Endothelial cell of umbilical vein (primary cell): ENCODE measurements around the gene LRG1. TPM values are rescaled to one million over a fixed set of nuclear protein-coding genes. Genes with fewer than 3 reads are reported as not detected.

Experiments
- BruUV-seq: library from RNA; stranded (reverse); fragments of 400-500 nt; replicated peaks from 2 replicates; lab custom pipeline; 2021; lab: Mats Ljungman, UMichigan
- CTCF ChIA-PET: fragments of 300-600, 350-600 bp; sonication (Branson Sonifier 250); formaldehyde crosslinking; loops from one replicate; lab custom pipeline; 2021; ENCODE audit warnings: antibody characterized with exemption, inconsistent platforms; lab: Charles Lee
- POLR2A ChIA-PET: fragments of 300-600, 350-600 bp; sonication (Branson Sonifier 250); formaldehyde crosslinking; loops from one replicate; lab custom pipeline; 2021; ENCODE audit warnings: antibody characterized with exemption, inconsistent platforms; lab: Charles Lee
- DNase-seq: peaks from one replicate; pipeline ENCODE4 v3.0.0-alpha.2; 2011; ENCODE audit warnings: low read depth, low spot score
- FAIRE-seq: peaks from 2 replicates; lab custom pipeline; 2011; peaks lifted over from hg19 to GRCh38; lab: Jason Lieb, UNC
- H2AFZ ChIP-seq: 2 replicates; pipeline ENCODE4 v1.6.0; 2012; ENCODE audit warnings: low read depth, low read length, control low read depth, inconsistent platforms
- H3K27ac ChIP-seq: 2 replicates; pipeline ENCODE4 v1.5.1; 2011; ENCODE audit warnings: low read depth, mild to moderate bottlenecking, control low read depth, low read length, moderate library complexity; ENCODE audit not compliant: insufficient read depth
- H3K27me3 ChIP-seq, 2 experiments: 2 replicates each; pipeline versions ENCODE4 v1.6.0 to v1.6.1; 2011; ENCODE audit warnings: low read length in 2 of 2, mixed read lengths in 1 of 2; ENCODE audit not compliant: control insufficient read depth in 2 of 2, insufficient read depth in 2 of 2
- H3K36me3 ChIP-seq, 2 experiments: 2 replicates in 1 of 2; 3 replicates in 1 of 2; pipeline ENCODE4 v1.5.1; 2011; ENCODE audit warnings: low read length in 2 of 2, mild to moderate bottlenecking in 1 of 2, moderate library complexity in 1 of 2; ENCODE audit not compliant: control insufficient read depth in 2 of 2, insufficient read depth in 2 of 2; ENCODE audit errors: extremely low read depth in 1 of 2
- H3K4me1 ChIP-seq: 3 replicates; pipeline ENCODE4 v1.5.1; 2011; ENCODE audit warnings: mild to moderate bottlenecking, low read length; ENCODE audit not compliant: control insufficient read depth, insufficient read depth; ENCODE audit errors: extremely low read depth
- H3K4me2 ChIP-seq: 2 replicates; pipeline ENCODE4 v1.6.1; 2011; ENCODE audit warnings: low read length, control low read depth, mixed read lengths; ENCODE audit not compliant: insufficient read depth
- H3K4me3 ChIP-seq, 3 experiments: fragments of 200-600 bp in 1 of 3; sonication (generic), shearing (Covaris generic) in 1 of 3; replicated peaks in 1 of 3; 2 replicates each; pipeline ENCODE4 v1.5.1; 2011 to 2016; ENCODE audit warnings: control low read depth in 3 of 3, low read length in 3 of 3, mild to moderate bottlenecking in 2 of 3, inconsistent platforms in 1 of 3, low read depth in 1 of 3, moderate library complexity in 1 of 3; ENCODE audit not compliant: insufficient read depth in 1 of 3
- H3K79me2 ChIP-seq: 2 replicates; pipeline ENCODE4 v1.6.0; 2012; ENCODE audit warnings: low read length, inconsistent platforms; ENCODE audit not compliant: control insufficient read depth, insufficient read depth
- H3K9ac ChIP-seq: replicated peaks from 2 replicates; pipeline ENCODE3; 2011; ENCODE audit warnings: low read length, control low read depth; ENCODE audit not compliant: insufficient read depth; ENCODE audit errors: extremely low read depth
- H3K9me1 ChIP-seq: replicated peaks from 3 replicates; pipeline ENCODE4 v1.6.0; 2011; ENCODE audit warnings: mild to moderate bottlenecking, low read length; ENCODE audit not compliant: control insufficient read depth, insufficient read depth; ENCODE audit errors: extremely low read depth
- H3K9me3 ChIP-seq: replicated peaks from 2 replicates; pipeline ENCODE4 v1.5.1; 2012; ENCODE audit warnings: low read length, inconsistent platforms; ENCODE audit not compliant: control insufficient read depth, insufficient read depth
- H4K20me1 ChIP-seq: replicated peaks from 2 replicates; pipeline ENCODE3; 2011; ENCODE audit warnings: mild to moderate bottlenecking, low read length; ENCODE audit not compliant: control insufficient read depth, insufficient read depth; ENCODE audit errors: extremely low read depth
- CTCF ChIP-seq, 2 donors: IDR thresholded peaks; 1 replicate in 1 of 2; 2 replicates in 1 of 2; pipeline ENCODE4 v1.5.1; 2011; ENCODE audit warnings: low read length in 2 of 2, mild to moderate bottlenecking in 2 of 2, moderate library complexity in 2 of 2, control low read depth in 1 of 2, inconsistent platforms in 1 of 2, low read depth in 1 of 2; ENCODE audit not compliant: insufficient read depth in 1 of 2; ENCODE audit errors: extremely low read depth in 1 of 2
- EZH2 ChIP-seq: IDR thresholded peaks from 2 replicates; pipeline ENCODE4 v1.6.1; 2012; ENCODE audit warnings: borderline replicate concordance, low read depth, mild to moderate bottlenecking, moderate library complexity, low read length, inconsistent platforms; ENCODE audit not compliant: severe bottlenecking
- FOS ChIP-seq: IDR thresholded peaks from 2 replicates; pipeline ENCODE4 v1.6.1; 2011; ENCODE audit warnings: mild to moderate bottlenecking, low read length, moderate library complexity, borderline replicate concordance; ENCODE audit not compliant: insufficient read depth
- GATA2 ChIP-seq: IDR thresholded peaks from 2 replicates; pipeline ENCODE4 v1.7.0; 2011; ENCODE audit warnings: low read depth, mild to moderate bottlenecking, moderate library complexity, mixed read lengths, low read length; ENCODE audit not compliant: insufficient read length, insufficient read depth
- JUN ChIP-seq: IDR thresholded peaks from 2 replicates; pipeline ENCODE4 v1.6.1; 2011; ENCODE audit warnings: borderline replicate concordance, low read depth; ENCODE audit not compliant: insufficient read length, insufficient read depth
- MYC ChIP-seq: IDR thresholded peaks from one replicate; pipeline ENCODE4 v1.6.1; 2011; ENCODE audit warnings: mild to moderate bottlenecking, low read depth, low read length
- POLR2A ChIP-seq: IDR thresholded peaks from 2 replicates; pipeline ENCODE4 v1.6.1; 2012; ENCODE audit warnings: low read depth, mild to moderate bottlenecking, control low read depth, low read length
- POLR2AphosphoS5 ChIP-seq: IDR thresholded peaks from 2 replicates; pipeline ENCODE4 v1.6.1; 2012; ENCODE audit warnings: low read depth, mild to moderate bottlenecking, control low read depth, low read length, moderate library complexity; ENCODE audit not compliant: insufficient read depth
- dilution Hi-C: fragments of 300-500 bp; cut with MboI; formaldehyde crosslinking; loops from one replicate; pipeline ENCODE4 v1.15.0; 2019; ENCODE audit warnings: low sequenced_read_pairs; ENCODE audit not compliant: extremely low pct_ligation_motif_present
- intact Hi-C: fragments of 100-400 bp; cut with micrococcal nuclease; formaldehyde crosslinking; loops from one replicate; pipeline ENCODE4 v1.10.0; 2022
- polyA plus RNA-seq, 4 experiments: library from polyadenylated mRNA; depleted of rRNA in 3 of 4; stranded (reverse) in 3 of 4; unstranded in 1 of 4; fragments of >200 nt; gene quantifications; 2 replicates each; pipeline versions ENCODE4 v1.2.1 to v1.2.3, GENCODE V29; 2011 to 2012; ENCODE audit warnings: missing spikeins in 1 of 4
- total RNA-seq: library from RNA; stranded (reverse); gene quantifications from 2 replicates; pipeline ENCODE4 v1.2.3, GENCODE V29; 2021
- TF ChIP-seq, protein P1 (sequence below): IDR thresholded peaks from 2 replicates; pipeline ENCODE4 v1.6.1; 2011; ENCODE audit not compliant: insufficient read depth, insufficient read length

The LRG1 gene
- total and polyA plus RNA-seq, 2 donors (not counting 3 experiments of a cell fraction or from before 2014, with no cell fraction given): 0.21 to 0.31 TPM

DNA sequence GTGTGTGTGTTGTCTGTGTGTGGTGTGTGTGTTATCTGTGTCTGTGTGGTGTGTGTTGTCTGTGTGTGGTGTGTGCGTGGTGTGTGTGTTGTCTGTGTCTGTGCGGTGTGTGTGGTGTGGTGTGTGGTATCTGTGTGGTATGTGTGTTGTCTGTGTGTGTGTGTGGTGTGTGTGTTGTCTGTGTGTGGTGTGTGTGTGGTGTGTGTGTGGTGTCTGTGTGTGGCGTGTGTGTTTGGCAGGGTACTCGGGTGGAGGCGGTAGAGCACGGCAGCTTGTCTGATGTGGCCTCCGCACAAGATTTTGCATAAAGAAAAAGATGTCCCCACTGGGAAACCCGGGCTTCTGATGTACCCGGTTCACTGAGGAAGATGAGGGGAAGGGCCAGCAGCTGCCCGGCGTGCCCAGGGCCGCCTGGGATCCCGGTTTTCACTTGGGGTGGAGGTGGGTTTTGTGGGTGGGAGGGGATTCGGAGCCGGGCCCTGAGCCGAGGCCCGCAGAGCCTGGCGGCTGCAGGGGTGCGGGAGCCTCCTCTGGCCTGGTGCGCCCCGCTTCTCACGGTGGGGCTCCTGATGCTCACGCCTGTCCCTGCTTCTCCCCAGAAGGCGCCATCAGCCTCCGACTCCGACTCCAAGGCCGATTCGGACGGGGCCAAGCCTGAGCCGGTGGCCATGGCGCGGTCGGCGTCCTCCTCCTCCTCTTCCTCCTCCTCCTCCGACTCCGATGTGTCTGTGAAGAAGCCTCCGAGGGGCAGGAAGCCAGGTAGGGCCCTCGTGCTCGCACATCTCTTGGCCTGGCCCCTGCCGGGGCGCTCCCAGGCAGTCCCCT, 46.5 kb downstream of the LRG1 start:
- intact Hi-C loops (no loop called here), dilution Hi-C loops (no loop called here)
- Histone ChIP-seq H3K9ac (no peak overlapping the region), H3K9me3 (no peaks in the 10 kb centered on the region), H4K20me1 (no peaks in the 10 kb centered on the region), H3K4me3 (no peak overlapping the region), H3K27ac (no peak overlapping the region), H2AFZ (no peak overlapping the region), H3K36me3 (peaks cover 2 to 51% of the 10 kb centered on the region in 2 experiments), H3K9me1 (no peaks in the 10 kb centered on the region), H3K79me2 (no peaks in the 10 kb centered on the region), H3K4me2 (no peak overlapping the region), H3K4me1 (no peaks in the 10 kb centered on the region), H3K27me3 (no peaks in the 10 kb centered on the region)
- DNase-seq (no peak), FAIRE-seq (no peak)
- TF ChIP-seq CTCF (IDR thresholded peaks at IDR 0.05; ENCODE audit: extremely low read depth in 1 of 2, insufficient read depth in 1 of 2, low read depth in 1 of 2, low read length in 2 of 2): no peak
- TF ChIP-seq, protein P1, sequence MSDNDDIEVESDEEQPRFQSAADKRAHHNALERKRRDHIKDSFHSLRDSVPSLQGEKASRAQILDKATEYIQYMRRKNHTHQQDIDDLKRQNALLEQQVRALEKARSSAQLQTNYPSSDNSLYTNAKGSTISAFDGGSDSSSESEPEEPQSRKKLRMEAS: no peak
- TF ChIP-seq GATA2: no peak
- TF ChIP-seq FOS: no peak
- TF ChIP-seq JUN: no peak
- TF ChIP-seq POLR2A: no peak
- no peak for TF ChIP-seq MYC
- TF ChIP-seq POLR2AphosphoS5: no peak
- TF ChIP-seq EZH2: no peak
- POLR2A ChIA-PET: no interaction called here
- no TSS peak for BruUV-seq
- CTCF ChIA-PET: interaction anchor here (0.7 kb wide), 1 partner anchor 226 kb away, joined by 3 read pairs; no protein-coding TSS in a partner anchor
